Measurements from ENCODE around the gene EFL1.

Gene EFL1

DNA sequence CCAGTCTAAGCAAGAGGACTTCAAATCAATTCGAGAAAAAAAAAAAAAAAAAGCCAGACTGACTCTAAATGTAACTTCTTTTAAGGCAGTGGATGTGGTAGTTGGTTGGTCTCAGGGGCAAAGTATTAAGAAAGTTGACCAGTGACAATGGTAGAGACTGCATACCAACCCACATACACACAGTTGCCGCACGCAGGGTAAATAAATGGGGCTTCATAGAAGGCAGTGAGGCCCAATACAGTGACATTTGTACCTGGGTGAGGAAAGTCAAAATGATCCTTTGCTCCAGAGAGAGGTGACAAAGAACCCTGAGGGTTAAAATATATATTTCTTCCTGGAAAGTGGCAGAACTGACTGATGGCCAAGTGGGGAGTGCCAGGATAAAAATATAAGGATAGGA is 116.0 kb downstream of the EFL1 start:
- DNase-seq = no peak

GRCh38 chr15:82143390-82144385 is 118.8 kb downstream of the EFL1 start:
- no peak for DNase-seq

- DNase-seq = no peak
Observed at GRCh38 chr15:82140886-82141285, 121.6 kb downstream of the EFL1 start.

DNA sequence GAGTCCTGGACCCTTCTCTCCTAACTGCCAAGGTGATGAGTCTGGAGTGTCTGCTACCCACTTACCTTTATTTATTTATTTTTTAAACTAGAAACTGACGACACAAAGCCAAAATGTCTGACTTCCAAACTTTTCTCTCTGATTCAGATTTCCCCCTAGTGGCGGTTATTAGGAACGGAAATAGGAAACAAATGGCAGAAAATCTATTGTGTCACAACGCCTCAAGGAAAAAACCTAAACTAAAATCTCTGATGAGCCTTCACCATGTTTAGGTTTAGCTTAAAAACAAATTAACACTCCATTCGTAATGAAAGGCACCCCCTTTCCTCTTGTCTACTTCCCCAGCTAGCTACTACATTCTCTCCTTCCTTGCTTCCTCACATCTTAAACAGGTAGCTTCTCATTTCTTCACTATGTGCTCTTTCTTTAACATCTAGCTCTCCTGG is 122.7 kb downstream of the EFL1 start:
- DNase-seq = no peak

DNA sequence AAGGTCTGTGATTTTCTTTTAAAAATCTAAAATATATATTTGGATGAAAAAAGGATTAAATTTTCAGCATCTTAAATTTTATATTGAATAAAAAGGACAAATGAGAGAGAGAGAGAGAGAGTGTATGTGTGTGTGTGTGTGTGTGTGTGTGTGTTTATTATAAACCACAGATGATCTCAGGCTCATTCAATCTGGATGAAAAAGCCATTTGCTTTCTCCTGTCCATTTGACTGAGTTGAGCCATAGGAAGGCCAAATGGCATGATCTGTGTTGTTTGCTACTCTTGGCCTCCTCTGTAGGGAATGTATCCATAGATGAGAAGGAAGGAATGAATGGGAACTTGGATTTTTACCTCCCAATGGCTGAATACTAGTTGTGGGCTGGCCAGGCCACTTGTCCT is 124.2 kb downstream of the EFL1 start:
- no peak for DNase-seq

- DNase-seq = no peak
Observed at GRCh38 chr15:82137261-82137660, 125.3 kb downstream of the EFL1 start.

DNA sequence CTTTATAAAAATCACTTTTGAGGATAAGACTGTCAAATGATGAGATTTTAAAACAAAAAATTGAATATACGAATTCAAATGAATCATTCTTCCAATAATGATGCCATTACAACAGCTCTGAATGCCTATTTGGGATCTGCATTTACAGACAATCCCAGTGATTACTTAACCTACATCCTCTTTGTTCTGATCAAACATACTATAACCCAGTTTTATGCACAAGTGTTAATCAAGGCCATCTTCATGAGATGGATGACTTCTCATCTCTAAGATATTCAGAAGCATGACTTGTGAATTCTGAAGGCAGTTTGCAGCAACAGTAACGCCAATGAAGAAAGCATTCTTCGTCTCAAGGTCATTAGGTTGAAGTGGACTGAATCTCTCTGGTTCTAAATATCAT is 126.4 kb downstream of the EFL1 start:
- DNase-seq = no peak

- DNase-seq = no peak
Observed at GRCh38 chr15:82135638-82136037, 126.9 kb downstream of the EFL1 start.

DNA sequence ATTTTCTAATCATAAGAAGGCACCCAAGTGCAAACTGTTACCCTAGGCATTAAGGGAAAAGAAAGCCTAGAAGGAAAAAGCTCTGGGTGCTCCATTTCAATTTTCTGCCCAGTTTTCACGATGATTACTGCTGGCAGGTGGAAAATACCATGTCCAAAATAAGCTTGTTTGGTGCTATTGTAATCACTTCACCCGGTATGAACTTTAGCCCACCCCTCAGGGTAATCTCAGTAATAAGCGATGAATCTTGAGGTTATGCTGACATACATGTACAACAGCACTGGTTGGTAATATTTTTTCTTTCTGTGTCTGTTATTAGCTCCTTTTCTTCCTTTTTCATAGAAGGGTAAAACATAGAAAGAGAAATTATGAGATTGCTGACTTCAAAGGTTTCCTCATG is 128.1 kb downstream of the EFL1 start:
- no peak for DNase-seq

- DNase-seq = no peak
Observed at GRCh38 chr15:82133251-82133650, 129.3 kb downstream of the EFL1 start.

- no peak for DNase-seq
Observed at GRCh38 chr15:82132742-82133141, 129.8 kb downstream of the EFL1 start.

GRCh38 chr15:82132096-82132495 is 130.4 kb downstream of the EFL1 start:
- no peak for DNase-seq

DNA sequence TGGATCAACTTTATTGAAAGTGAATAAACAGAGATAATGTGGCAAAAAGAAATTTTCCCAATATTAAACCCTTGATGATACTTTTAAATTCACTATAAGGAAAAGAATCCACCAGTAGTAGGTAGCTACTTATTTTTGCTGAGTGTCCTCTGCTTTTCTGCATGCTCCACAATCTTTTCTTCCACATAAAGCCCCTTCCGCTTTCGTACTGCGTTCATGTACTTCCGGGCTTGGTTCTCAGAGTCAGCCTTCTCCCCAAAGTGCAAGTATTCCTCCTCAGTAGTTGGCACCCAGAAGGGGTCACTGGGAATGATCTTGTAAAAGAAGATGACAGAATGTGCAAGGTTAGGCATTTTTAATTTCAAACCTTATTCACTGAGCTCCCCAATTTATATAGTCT is 132.3 kb downstream of the EFL1 start:
- DNase-seq = no peak

- no peak for DNase-seq
Observed at GRCh38 chr15:82129761-82130160, 132.8 kb downstream of the EFL1 start.

GRCh38 chr15:82129149-82129692 is 133.3 kb downstream of the EFL1 start:
- DNase-seq = no peak

DNA sequence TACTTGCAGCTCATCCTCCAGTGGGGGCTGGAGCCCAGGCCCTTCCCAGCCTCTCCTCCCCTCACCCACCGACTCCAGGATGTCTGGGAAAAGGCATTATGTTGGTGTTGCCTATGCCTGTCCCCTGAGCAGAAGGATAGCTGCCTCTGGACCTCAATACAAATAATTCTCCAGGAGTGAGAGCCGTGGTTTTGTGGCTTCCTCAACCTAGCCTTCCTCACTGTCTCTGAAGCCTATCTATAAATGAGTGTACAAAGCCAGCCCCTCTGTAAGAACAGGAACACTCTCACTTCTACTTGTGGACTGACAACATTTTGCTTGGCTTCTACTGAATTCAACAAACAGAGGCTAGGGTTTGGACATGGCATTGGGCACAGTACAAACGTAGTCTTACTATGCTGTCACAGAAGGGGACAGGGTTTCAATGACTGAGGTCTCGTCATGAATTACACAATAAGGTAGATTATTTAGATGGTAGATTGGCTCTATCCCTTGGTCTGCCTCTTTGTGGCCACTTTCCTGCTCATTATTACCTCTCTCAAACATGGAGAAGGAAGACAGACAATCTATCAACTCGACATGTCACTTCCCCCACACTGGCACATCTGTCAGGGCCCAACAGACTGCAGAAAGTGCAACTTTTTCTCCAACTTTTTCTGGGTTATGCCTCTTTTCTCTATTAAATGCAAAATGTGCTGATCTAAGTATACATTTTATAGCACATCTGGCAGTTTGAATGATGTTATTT is 134.0 kb downstream of the EFL1 start:
- no peak for DNase-seq

DNA sequence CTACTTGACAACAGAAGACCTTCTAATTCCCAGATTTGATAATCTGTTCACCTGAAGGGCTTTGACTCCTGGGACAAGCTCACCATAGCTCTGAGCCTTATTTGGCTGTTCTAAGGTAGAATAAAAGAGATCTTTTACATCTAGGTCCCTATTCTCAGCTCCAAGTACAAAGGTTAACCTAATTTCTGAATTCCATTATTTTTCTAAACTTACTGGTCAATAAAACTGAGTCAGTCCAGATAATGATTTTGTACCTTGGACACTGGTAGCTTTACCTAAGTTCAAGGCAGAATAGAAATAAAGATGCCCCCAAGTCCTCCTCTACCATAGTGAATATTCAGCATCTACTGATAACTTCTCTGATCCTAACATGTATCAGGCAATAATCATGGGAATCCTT is 135.0 kb downstream of the EFL1 start:
- no peak for DNase-seq

- no peak for DNase-seq
Observed at GRCh38 chr15:82126346-82126745, 136.2 kb downstream of the EFL1 start.

GRCh38 chr15:82124331-82125263 is 137.9 kb downstream of the EFL1 start:
- no peak for DNase-seq

GRCh38 chr15:82122746-82123400 is 139.7 kb downstream of the EFL1 start:
- no peak for DNase-seq

DNA sequence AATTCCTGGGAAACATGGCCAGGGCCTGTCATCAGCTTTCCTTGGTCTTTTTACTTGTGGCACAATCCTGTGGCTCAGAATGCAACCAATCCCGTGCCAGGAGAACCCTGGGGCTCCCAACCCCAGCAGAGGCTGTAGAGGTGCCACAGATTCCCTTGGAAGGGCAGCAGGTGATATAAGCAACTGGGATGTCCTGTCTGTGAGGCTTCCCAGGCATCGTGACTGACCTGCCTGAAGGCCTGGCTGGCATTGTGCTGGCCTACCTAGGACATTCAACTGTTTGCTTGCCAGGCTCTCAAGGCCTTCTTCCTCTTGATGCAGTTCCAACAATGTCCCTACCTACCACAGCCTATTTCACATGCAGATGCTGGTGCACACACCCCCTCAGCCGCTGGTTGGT is 144.5 kb downstream of the EFL1 start:
- no peak for DNase-seq

DNA sequence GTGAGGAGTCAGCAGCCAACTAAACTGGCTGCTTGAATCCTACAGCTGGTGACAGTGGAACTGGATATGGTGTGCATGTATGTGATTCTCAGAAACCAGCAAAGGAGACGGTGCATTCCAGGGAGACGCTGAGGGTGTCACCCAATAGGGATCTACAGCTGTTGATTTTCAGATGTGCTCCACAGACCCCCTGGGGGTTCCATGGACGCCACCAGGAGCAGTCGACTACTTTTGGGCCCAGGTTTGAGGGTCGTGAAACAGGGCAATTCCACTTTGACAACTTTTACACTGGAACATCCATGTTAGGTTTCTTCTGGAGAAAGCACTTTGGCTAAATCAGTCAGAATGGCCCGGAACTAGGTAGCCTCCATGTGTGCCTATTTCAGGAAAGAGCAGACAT is 145.2 kb downstream of the EFL1 start:
- no peak for DNase-seq
